MCF 10A (cell line): Measurements from ENCODE around the gene PCNX4. TPM values are rescaled to one million over a fixed set of nuclear protein-coding genes. Genes with fewer than 3 reads are reported as not detected.
"Not testable (repeated sequence)": the region's sequence is repeated elsewhere in the genome, so short reads cannot be mapped to it uniquely, and the experiment has no call there.

ENCODE experiments used
- Bru-seq: library from RNA; stranded (reverse); fragments of 400-500 nt; gene quantifications from one replicate; lab custom pipeline; 2021; lab: Mats Ljungman, UMichigan
- BruChase-seq, 2 experiments: library from RNA; stranded (reverse); fragments of 400-500 nt; gene quantifications; one replicate each; lab custom pipeline; 2021; lab: Mats Ljungman, UMichigan
- BruUV-seq: library from RNA; stranded (reverse); fragments of 400-500 nt; replicated peaks from 2 replicates; lab custom pipeline; 2021; lab: Mats Ljungman, UMichigan
- CTCF ChIA-PET: fragments of 300-600 bp; sonication (Branson Sonifier 250); formaldehyde crosslinking; extraction: SDS; loops from one replicate; lab custom pipeline; 2021; ENCODE audit warnings: antibody characterized with exemption, inconsistent platforms; lab: Yijun Ruan, JAX
- POLR2A ChIA-PET: fragments of 300-600, 350-650 bp; sonication (Branson Sonifier 250); formaldehyde crosslinking; extraction: SDS; loops from one replicate; lab custom pipeline; 2020; ENCODE audit warnings: antibody characterized with exemption, inconsistent platforms; lab: Yijun Ruan, JAX
- DNase-seq: peaks from one replicate; pipeline ENCODE4 v3.0.0-alpha.2; 2018; ENCODE audit not compliant: unreplicated experiment
- H3K27ac Mint-ChIP-seq: one replicate; pipeline ENCODE4 v1.8.0; 2022; ENCODE audit warnings: mild to moderate bottlenecking, low read depth, mixed read lengths; ENCODE audit not compliant: unreplicated experiment
- H3K27me3 Mint-ChIP-seq: one replicate; pipeline ENCODE4 v1.8.0; 2022; ENCODE audit warnings: mixed read lengths; ENCODE audit not compliant: insufficient read depth, unreplicated experiment
- H3K36me3 Mint-ChIP-seq: one replicate; pipeline ENCODE4 v1.8.0; 2022; ENCODE audit warnings: mild to moderate bottlenecking, moderate library complexity, mixed read lengths; ENCODE audit not compliant: insufficient read depth, unreplicated experiment
- H3K4me1 Mint-ChIP-seq: one replicate; pipeline ENCODE4 v1.8.0; 2022; ENCODE audit warnings: mixed read lengths; ENCODE audit not compliant: insufficient read depth, unreplicated experiment
- H3K4me3 Mint-ChIP-seq: one replicate; pipeline ENCODE4 v1.8.0; 2022; ENCODE audit warnings: mild to moderate bottlenecking, moderate library complexity, mixed read lengths; ENCODE audit not compliant: unreplicated experiment
- H3K9me3 Mint-ChIP-seq: one replicate; pipeline ENCODE4 v1.8.0; 2022; ENCODE audit warnings: mixed read lengths; ENCODE audit not compliant: unreplicated experiment
- CTCF ChIP-seq: fragments of 200-600 bp; IDR thresholded peaks from one replicate; pipeline ENCODE4 v1.8.0; 2022; ENCODE audit warnings: antibody characterized with exemption, mild to moderate bottlenecking; ENCODE audit not compliant: unreplicated experiment
- intact Hi-C: fragments of 100-400 bp; cut with micrococcal nuclease; formaldehyde crosslinking; loops from 2 replicates; pipeline ENCODE4 v1.14.1; 2022
- long read RNA-seq: library from polyadenylated mRNA; stranded (forward); transcript quantifications from one replicate; pipeline ENCODE4 v2.0.0, GENCODE V29; 2022
- total RNA-seq: library from RNA; stranded (reverse); gene quantifications from 2 replicates; pipeline ENCODE4 v1.2.3, GENCODE V29; 2022

The PCNX4 gene
- total RNA-seq (62.8 and 63.3 TPM in 2 replicates), Bru-seq, nascent RNA (percentile 92 among the genes with signal in this experiment), BruChase-seq, experiment 1, labeled RNA remaining after a 6-hour chase (percentile 92 among the genes with signal in this experiment), BruChase-seq, experiment 2, labeled RNA remaining after a 2-hour chase (percentile 95 among the genes with signal in this experiment)
- long read RNA-seq, full-length matches to known transcripts, result 47 of 89 reads
- long read RNA-seq, partial matches to known transcripts, result 10 of 89 reads
- long read RNA-seq, other reads (novel, unspliced or antisense), result 32 of 89 reads

- ChIA-PET POLR2A (interaction anchor here (0.6 to 3.4 kb wide), 25 partner anchors 9 to 1852 kb away, joined by 3 to 27 read pairs (median 6); partner anchors contain the start of genes DHRS7, PPM1A and PSMA3), CTCF (interaction anchor here (0.6 to 1.5 kb wide), 6 partner anchors 28 to 1413 kb away, joined by 3 to 7 read pairs (median 3); no protein-coding TSS in a partner anchor)
- H3K9me3 Mint-ChIP-seq, result no peaks in the 10 kb centered on the region
- DNase-seq, result peak; percentile 99
- no peak for TF ChIP-seq CTCF
- no TSS peak for BruUV-seq
- peaks cover 26% of the 10 kb centered on the region for H3K4me1 Mint-ChIP-seq
- intact Hi-C loops, result loop anchor here (2.0 to 10.0 kb wide), 4 partner anchors 60 to 163 kb away; partner anchors contain the start of gene DHRS7
- peak within 1 kb of the TSS; percentile 93 for H3K4me3 Mint-ChIP-seq
- H3K36me3 Mint-ChIP-seq, result peaks cover 1% of the 10 kb centered on the region
- peak within 1 kb of the TSS; percentile 97 for H3K27ac Mint-ChIP-seq
- H3K27me3 Mint-ChIP-seq, result no peaks in the 10 kb centered on the region
These were observed at the start of gene PCNX4 for GRCh38 chr14:60091550-60092525. PCNX4 (plus strand) TSS chr14:60091923; CDS start chr14:60107639, 15,716 bp downstream.

DNA sequence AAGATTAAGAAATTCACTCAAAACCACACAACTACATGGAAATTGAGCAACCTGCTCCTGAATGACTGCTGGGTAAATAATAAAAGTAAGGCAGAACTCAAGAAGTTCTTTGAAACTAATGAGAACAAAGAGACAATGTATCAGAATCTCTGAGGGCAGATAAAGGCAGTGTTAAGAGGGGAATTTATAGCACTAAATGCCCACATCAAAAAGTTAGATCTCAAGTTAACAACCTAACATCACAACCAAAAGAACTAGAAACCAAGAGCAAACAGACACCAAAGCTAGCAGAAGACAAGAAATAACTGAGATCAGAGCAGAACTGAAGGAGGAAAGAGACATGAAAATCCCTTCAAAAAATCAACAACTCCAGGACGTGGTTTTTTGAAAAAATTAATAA, 43.7 kb upstream of the PCNX4 start:
- H3K4me1 Mint-ChIP-seq, BruUV-seq, H3K27me3 Mint-ChIP-seq, H3K36me3 Mint-ChIP-seq, POLR2A ChIA-PET, H3K27ac Mint-ChIP-seq, intact Hi-C loops, H3K4me3 Mint-ChIP-seq, DNase-seq: not testable (repeated sequence)
- H3K9me3 Mint-ChIP-seq, result peaks cover 15% of the 10 kb centered on the region
- CTCF ChIA-PET, result interaction anchor here (0.6 kb wide), 1 partner anchor 346 kb away, joined by 3 read pairs; no protein-coding TSS in a partner anchor

DNA sequence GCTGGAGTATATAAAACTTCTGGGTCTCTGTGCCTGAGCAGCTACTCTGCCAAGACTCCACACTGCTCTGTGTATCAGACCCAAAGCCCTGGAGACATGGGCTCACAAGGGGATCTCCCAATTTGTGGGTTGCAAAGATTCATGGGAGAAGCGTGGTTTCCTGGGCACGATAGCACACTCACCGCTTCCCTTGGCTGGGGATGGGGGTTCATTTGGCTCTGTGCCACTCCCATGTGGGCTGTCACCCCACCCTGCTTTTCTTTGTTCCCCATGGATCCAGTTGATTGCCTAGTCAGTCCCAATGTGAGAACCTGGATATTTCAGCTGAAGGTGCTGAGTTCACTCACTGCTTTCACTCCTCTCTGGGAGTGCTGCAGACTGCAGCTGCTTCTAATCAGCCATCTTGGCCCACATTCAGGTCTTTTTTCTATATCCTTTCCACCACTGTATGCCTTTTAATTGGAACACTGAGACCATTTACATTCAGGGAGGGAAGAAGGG, 40.0 kb upstream of the PCNX4 start:
- no peak overlapping the region for H3K4me3 Mint-ChIP-seq
- peaks cover 8% of the 10 kb centered on the region for H3K9me3 Mint-ChIP-seq
- no peak for TF ChIP-seq CTCF
- H3K36me3 Mint-ChIP-seq, result no peaks in the 10 kb centered on the region
- ChIA-PET CTCF (interaction anchor here (0.7 kb wide), 1 partner anchor 128 kb away, joined by 3 read pairs; no protein-coding TSS in a partner anchor), POLR2A (no interaction called here)
- intact Hi-C loops, result no loop called here
- no peaks in the 10 kb centered on the region for H3K4me1 Mint-ChIP-seq
- no peak for DNase-seq
- no peak overlapping the region for H3K27ac Mint-ChIP-seq
- BruUV-seq, result no TSS peak
- H3K27me3 Mint-ChIP-seq, result no peaks in the 10 kb centered on the region

DNA sequence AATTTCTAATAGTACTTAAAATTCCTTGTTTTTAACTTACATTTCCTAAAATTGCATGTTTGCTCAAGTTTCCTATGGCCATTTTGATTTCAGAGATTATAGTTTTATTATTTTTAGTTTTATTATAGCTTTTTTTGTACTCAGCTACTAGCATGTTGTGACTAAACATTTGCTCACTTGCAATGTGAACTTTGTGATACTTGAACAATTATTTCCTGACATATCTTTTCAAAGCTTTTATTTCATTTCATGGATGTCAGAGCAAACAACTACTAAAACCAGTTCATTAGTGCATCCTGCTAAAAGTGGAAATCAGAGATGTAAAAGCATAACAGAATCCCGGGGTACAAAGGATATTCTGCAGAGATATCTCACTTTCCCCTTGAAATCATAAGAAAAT, 33.6 kb upstream of the PCNX4 start:
- CTCF ChIA-PET, result interaction anchor here (0.6 kb wide), 1 partner anchor 38 kb away, joined by 3 read pairs; no protein-coding TSS in a partner anchor
- no peak for DNase-seq
- Mint-ChIP-seq H3K4me1 (peaks cover 8% of the 10 kb centered on the region), H3K4me3 (no peak overlapping the region), H3K27ac (no peak overlapping the region), H3K36me3 (no peaks in the 10 kb centered on the region), H3K27me3 (no peaks in the 10 kb centered on the region), H3K9me3 (no peaks in the 10 kb centered on the region)
- no peak for TF ChIP-seq CTCF
- BruUV-seq, result no TSS peak
- intact Hi-C loops, result no loop called here
- POLR2A ChIA-PET, result no interaction called here
